Ovary (tissue), 3 donors: ENCODE data around the gene OGT.

Experiments
- CTCF ChIP-seq, 3 donors: fragments of 450-650 bp in 2 of 3; fragments of 200-600 bp in 1 of 3; IDR thresholded peaks; one replicate each; pipeline versions ENCODE4 v1.5.1 to v1.8.0; 2016 to 2022; ENCODE audit warnings: antibody characterized with exemption in 3 of 3, mild to moderate bottlenecking in 1 of 3
- POLR2A ChIP-seq: fragments of 450-650 bp; IDR thresholded peaks from one replicate; pipeline ENCODE4 v1.6.1; 2017; ENCODE audit warnings: antibody characterized with exemption, mild to moderate bottlenecking, moderate library complexity
- donor health status: DM: no; HTN: no; CAD: no.

- TF ChIP-seq CTCF (IDR thresholded peaks at IDR 0.05) (no peak), POLR2A (no peak)
Observed at GRCh38 chrX:71586929-71587328, 54.0 kb downstream of the OGT start.
